Measurements from ENCODE around the gene CDH15. TPM values are rescaled to one million over a fixed set of nuclear protein-coding genes. Genes with fewer than 3 reads are reported as not detected.

The CDH15 gene
- polyA plus RNA-seq, 1 donor from 2014 or later: not detected

DNA sequence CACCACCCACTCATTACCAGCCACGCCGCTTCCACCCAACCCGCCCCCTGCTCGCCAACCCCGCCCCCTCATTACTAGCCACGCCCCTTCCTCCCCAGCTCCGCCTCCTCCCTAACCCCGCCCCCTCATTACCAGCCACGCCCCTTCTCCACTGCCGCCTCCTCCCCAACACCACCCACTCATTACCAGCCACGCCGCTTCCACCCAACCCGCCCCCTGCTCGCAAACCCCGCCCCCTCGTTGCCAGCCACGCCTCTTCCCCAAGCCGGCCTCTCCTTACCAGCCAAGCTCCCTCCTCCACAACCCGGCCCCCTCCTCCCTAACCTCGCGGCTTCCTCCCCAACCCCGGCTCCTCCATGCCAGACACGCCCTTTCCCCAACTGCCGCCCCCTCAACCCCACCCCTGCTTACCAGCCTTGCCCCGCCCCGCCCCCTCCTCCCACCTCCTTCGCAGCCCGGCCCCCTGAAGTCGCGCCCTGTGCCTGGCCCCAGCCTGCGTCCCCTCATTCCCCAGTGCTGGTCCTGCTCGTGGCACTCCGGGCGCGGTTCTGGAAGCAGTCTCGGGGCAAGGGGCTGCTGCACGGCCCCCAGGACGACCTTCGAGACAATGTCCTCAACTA lies 21.5 kb downstream of the CDH15 start:
- Histone ChIP-seq H3K4me3 (ENCODE audit: low read length) (no peak overlapping the region), H2AFZ (ENCODE audit: low read depth, low read length) (no peak overlapping the region), H3K79me2 (replicated peaks; ENCODE audit: insufficient read depth, low read length) (no peaks in the 10 kb centered on the region), H3K27ac (ENCODE audit: low read length) (no peak overlapping the region), H3K9me3 (ENCODE audit: low read length) (no peaks in the 10 kb centered on the region), H3K27me3 (ENCODE audit: insufficient read depth, low read depth, low read length) (peaks cover 21% of the 10 kb centered on the region), H4K20me1 (ENCODE audit: insufficient read depth) (no peaks in the 10 kb centered on the region), H3K9me2 (ENCODE audit: insufficient read depth, low read length) (no peaks in the 10 kb centered on the region), H3K36me3 (ENCODE audit: insufficient read depth, low read length) (no peaks in the 10 kb centered on the region), H3K9ac (ENCODE audit: low read length) (no peak overlapping the region), H3K4me2 (ENCODE audit: low read length) (no peak overlapping the region), H3F3A (ENCODE audit: insufficient read depth, low read length, poor library complexity, severe bottlenecking) (no peaks in the 10 kb centered on the region)
- no peak for TF ChIP-seq SMC3 (conservative IDR thresholded peaks at IDR 0.05; ENCODE audit: poor library complexity)
- no peak for TF ChIP-seq MXI1 (conservative IDR thresholded peaks at IDR 0.05; ENCODE audit: poor library complexity, severe bottlenecking)
- TF ChIP-seq RAD21 (conservative IDR thresholded peaks at IDR 0.05): no peak
- TF ChIP-seq, protein P1, sequence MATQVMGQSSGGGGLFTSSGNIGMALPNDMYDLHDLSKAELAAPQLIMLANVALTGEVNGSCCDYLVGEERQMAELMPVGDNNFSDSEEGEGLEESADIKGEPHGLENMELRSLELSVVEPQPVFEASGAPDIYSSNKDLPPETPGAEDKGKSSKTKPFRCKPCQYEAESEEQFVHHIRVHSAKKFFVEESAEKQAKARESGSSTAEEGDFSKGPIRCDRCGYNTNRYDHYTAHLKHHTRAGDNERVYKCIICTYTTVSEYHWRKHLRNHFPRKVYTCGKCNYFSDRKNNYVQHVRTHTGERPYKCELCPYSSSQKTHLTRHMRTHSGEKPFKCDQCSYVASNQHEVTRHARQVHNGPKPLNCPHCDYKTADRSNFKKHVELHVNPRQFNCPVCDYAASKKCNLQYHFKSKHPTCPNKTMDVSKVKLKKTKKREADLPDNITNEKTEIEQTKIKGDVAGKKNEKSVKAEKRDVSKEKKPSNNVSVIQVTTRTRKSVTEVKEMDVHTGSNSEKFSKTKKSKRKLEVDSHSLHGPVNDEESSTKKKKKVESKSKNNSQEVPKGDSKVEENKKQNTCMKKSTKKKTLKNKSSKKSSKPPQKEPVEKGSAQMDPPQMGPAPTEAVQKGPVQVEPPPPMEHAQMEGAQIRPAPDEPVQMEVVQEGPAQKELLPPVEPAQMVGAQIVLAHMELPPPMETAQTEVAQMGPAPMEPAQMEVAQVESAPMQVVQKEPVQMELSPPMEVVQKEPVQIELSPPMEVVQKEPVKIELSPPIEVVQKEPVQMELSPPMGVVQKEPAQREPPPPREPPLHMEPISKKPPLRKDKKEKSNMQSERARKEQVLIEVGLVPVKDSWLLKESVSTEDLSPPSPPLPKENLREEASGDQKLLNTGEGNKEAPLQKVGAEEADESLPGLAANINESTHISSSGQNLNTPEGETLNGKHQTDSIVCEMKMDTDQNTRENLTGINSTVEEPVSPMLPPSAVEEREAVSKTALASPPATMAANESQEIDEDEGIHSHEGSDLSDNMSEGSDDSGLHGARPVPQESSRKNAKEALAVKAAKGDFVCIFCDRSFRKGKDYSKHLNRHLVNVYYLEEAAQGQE (IDR thresholded peaks at IDR 0.05; ENCODE audit: borderline replicate concordance): no peak
- TF ChIP-seq TAF1 (IDR thresholded peaks at IDR 0.05; ENCODE audit: low read depth): no peak
- no peak for TF ChIP-seq EZH2 (IDR thresholded peaks at IDR 0.05; ENCODE audit: borderline replicate concordance, insufficient read depth, low read length, poor library complexity, severe bottlenecking)
- no peak for TF ChIP-seq POLR2AphosphoS5 (IDR thresholded peaks at IDR 0.05)

DNA sequence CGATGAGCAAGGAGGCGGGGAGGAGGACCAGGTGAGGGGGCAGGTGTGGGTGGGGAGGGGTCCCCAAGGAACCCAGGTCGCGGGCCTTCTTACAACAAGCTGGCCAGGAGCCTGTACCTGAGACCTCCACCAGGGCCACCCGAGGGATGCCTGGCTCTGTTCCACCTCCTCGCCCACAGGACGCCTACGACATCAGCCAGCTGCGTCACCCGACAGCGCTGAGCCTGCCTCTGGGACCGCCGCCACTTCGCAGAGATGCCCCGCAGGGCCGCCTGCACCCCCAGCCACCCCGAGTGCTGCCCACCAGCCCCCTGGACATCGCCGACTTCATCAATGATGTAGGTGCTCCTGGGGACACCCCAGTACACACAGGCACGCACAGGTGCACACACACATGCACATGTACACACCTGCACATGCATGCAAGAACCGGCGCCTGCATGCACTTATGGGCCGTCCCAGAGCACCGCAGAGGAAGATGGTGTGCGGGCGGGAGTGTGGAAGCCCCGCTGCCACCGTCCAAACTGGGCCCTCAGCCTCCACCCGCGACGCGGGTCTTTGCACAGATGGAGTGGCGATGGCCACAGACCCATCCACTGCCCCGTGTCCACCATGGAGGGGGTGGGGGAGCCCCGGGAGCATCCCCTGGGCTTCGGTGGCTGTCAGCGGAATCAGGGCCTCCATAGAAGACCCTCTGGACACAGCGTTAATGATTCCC lies 22.2 kb downstream of the CDH15 start:
- H3K4me2 ChIP-seq (ENCODE audit: low read length): no peak overlapping the region
- H3K79me2 ChIP-seq (replicated peaks; ENCODE audit: insufficient read depth, low read length): no peaks in the 10 kb centered on the region
- H2AFZ ChIP-seq (ENCODE audit: low read depth, low read length): no peak overlapping the region
- H3K4me3 ChIP-seq (ENCODE audit: low read length): no peak overlapping the region
- H4K20me1 ChIP-seq (ENCODE audit: insufficient read depth): no peaks in the 10 kb centered on the region
- no peak for TF ChIP-seq EZH2 (IDR thresholded peaks at IDR 0.05; ENCODE audit: borderline replicate concordance, insufficient read depth, low read length, poor library complexity, severe bottlenecking)
- TF ChIP-seq POLR2AphosphoS5 (IDR thresholded peaks at IDR 0.05): no peak
- TF ChIP-seq, protein P2, sequence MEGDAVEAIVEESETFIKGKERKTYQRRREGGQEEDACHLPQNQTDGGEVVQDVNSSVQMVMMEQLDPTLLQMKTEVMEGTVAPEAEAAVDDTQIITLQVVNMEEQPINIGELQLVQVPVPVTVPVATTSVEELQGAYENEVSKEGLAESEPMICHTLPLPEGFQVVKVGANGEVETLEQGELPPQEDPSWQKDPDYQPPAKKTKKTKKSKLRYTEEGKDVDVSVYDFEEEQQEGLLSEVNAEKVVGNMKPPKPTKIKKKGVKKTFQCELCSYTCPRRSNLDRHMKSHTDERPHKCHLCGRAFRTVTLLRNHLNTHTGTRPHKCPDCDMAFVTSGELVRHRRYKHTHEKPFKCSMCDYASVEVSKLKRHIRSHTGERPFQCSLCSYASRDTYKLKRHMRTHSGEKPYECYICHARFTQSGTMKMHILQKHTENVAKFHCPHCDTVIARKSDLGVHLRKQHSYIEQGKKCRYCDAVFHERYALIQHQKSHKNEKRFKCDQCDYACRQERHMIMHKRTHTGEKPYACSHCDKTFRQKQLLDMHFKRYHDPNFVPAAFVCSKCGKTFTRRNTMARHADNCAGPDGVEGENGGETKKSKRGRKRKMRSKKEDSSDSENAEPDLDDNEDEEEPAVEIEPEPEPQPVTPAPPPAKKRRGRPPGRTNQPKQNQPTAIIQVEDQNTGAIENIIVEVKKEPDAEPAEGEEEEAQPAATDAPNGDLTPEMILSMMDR (IDR thresholded peaks at IDR 0.05; ENCODE audit: poor library complexity, severe bottlenecking): no peak
- TF ChIP-seq SMC3 (conservative IDR thresholded peaks at IDR 0.05; ENCODE audit: poor library complexity): no peak
- TF ChIP-seq TAF1 (IDR thresholded peaks at IDR 0.05; ENCODE audit: low read depth): no peak
- TF ChIP-seq EP300 (conservative IDR thresholded peaks at IDR 0.05; ENCODE audit: poor library complexity, severe bottlenecking): no peak
- no peak for TF ChIP-seq MXI1 (conservative IDR thresholded peaks at IDR 0.05; ENCODE audit: poor library complexity, severe bottlenecking)
- TF ChIP-seq, protein P1 (IDR thresholded peaks at IDR 0.05; ENCODE audit: borderline replicate concordance): no peak
- TF ChIP-seq RAD21 (conservative IDR thresholded peaks at IDR 0.05): no peak
- H3K27ac ChIP-seq (ENCODE audit: low read length): no peak overlapping the region
- no peak overlapping the region for H3K9ac ChIP-seq (ENCODE audit: low read length)
- no peaks in the 10 kb centered on the region for H3K9me2 ChIP-seq (ENCODE audit: insufficient read depth, low read length)
- no peaks in the 10 kb centered on the region for H3K36me3 ChIP-seq (ENCODE audit: insufficient read depth, low read length)
- no peaks in the 10 kb centered on the region for H3K9me3 ChIP-seq (ENCODE audit: low read length)
- H3F3A ChIP-seq (ENCODE audit: insufficient read depth, low read length, poor library complexity, severe bottlenecking): no peaks in the 10 kb centered on the region
- peaks cover 21% of the 10 kb centered on the region for H3K27me3 ChIP-seq (ENCODE audit: insufficient read depth, low read depth, low read length)

Data from neural cell (in vitro differentiated cells).